GM19023 (cell line): Measurements from ENCODE around the gene CDADC1.

ENCODE experiments used
- ATAC-seq: cut with Tn5 transposase; IDR thresholded peaks from one replicate; pipeline ENCODE4 v1.9.1; 2021; ENCODE audit warnings: mild to moderate bottlenecking, moderate library complexity; ENCODE audit not compliant: unreplicated experiment

The CDADC1 gene

DNA sequence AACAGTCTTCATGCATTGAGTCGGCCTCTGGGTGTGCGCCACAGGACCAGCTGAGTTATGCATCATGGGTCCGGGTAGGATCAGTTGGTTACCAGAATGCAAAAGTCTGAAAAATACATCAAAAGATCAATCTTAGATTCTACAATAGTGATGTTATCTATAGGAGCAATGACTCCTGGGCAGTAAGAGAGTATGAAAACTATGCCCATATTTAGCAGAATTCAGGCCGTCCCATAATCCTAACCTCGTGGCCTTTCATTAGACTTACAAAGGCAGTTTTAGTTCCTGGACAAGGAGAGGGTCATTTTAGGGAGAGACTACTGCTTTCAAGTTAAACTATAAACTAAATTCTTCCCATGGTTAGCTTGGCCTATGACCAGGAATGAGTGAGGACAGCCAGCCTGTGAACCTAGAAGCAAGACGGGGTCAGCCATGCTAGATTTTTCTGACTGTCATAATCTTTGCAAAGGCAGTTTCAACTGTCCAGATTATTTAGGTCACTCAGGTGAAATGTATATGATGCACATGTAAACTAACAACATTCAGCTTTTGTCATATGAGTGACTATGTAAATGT lies 11.8 kb upstream of the CDADC1 start:
- no peak for ATAC-seq

DNA sequence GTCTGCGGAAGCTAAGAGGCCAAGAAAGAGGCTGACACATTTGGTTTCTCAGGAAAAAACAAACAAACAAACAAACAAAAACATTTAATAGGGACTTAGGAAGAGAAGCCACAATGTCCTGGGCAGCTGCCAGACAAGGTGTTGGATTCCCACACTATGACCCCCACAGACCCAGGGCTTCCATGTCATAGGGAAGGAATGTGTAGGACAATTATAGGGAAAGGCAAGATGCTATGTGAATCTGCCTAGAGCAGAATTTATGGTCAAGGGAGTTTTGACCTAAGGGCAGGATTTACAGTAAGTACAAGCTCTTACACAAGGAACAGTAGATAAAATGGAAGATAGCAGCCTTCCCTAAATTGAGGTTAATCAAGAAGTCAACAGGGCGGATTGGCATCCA lies 9.1 kb upstream of the CDADC1 start:
- no peak for ATAC-seq

DNA sequence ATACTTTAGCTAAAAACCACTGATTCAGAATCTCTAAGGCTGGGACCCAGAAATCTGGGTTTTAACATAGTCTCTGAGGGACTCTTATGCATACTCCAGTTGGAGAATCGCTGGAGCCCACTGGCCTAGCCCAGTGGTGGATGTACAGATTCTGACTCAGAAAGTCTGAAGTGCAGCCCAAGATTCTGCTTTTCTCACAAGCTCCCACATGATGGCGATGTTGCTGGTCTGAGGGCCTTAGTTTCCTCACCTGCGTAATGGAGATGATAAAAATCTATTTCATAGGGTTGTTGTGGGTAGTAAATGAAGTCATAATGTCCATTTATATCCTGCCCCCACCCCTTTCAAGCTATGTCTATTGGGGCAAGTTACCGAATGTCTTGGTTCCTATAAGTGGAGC lies 7.7 kb upstream of the CDADC1 start:
- peak; percentile 50 for ATAC-seq

DNA sequence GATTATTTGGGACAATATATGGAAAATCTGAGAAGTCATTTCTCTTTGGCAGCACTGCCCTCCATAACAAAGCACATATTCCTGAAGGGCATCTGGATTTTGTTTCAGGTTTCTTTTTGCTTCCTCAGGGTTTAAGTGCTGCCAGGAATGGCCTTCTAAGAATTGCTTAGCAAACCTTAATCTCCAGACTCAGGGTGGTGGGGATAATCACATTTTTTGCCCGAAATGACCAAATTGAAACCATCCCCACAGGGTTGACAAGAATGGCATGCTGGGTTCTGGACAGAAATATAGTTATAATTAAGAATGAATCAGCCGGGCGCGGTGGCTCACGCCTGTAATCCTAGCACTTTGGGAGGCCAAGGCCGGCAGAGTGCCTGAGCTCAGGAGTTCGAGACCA lies 6.4 kb upstream of the CDADC1 start:
- no peak for ATAC-seq

DNA sequence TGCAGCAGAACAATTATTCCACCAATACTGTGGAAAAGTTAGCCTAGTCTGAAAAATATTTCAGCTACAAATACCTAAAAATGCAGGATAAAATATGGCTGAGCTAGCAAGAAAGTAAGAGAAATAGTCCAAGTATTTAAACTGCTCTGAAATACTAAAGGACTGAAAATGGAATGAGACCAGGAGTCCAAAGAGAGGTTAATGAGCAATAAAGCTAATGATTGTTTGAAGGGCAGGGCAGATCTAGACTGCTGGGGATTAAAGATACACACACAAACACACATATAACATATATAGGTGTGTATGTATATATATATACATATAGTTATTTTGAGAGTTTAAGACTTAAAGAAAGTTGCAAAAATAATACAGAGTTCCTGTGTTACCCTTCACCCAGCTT lies 2.6 kb upstream of the CDADC1 start:
- ATAC-seq = no peak

DNA sequence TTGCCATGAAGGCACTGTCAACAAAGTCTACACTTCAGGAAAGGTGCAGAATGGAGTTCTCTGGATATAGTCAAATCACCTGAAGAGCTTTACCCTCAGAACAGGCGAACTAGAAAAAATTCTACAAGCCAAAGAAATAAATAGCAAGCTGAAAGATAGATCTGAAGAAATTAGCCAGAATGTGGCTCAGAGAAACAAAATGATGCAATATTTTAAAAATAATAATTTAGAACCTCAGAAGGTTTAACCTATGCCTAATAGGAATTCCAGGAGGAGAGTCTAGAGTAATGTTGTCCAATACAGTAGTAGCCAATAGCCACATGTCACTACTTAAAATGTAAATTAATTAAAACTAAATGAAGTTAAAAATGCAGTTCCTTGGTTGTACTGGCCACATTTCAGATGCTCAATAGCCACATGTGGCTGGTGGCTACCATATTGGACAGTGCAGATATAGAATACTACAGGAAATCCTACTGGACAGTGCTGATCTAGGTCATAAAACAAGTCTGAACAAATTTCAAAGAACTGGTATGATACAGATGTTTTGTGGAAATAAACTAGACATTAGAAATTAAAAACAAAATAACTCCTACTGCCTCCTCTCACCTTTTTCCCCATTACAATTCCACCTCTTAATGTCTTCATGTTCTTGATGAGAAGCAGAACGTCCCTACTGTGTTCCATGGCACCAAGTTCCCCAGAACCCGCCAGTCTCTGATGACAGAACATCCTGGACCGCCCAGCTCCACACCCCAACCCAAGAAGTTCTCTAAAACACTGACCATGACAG lies 679 bp upstream of the CDADC1 start:
- peak; percentile 45 for ATAC-seq

DNA sequence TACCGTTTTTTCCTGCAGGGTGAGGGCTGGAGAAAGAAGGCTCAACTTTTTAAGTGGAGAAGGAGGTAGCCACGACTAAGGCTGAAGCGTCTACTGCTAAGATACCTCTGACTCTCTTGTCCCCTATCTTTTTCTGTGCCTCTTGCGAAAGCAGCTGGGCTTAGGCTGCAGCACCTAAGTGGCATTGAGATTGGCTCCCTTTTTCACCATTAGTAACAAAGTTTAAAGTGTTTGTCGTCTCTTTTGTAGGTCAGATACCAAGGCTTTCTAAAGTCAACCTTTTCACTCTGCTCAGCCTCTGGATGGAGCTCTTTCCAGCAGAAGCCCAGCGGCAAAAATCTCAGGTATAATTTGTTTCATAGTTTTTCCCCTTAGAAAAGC lies 887 bp downstream of the CDADC1 start:
- ATAC-seq = no peak

DNA sequence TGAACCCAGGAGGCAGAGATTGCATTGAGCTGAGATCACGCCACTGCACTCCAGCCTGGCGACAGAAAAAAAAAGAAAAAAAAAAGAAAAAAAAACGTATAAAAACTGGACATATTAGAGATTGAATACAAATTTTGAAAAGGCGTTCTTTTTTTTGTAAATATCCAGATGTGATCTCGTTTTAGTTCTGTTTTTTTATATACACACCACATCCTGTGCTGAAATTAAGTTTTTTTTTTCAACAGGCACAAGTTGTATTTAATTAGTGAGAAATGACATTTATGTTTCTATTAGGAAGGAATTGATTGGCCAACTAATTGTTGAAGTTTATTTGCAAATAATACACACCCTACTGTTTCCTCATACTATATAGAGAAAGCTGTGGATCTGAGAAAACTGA lies 3.6 kb downstream of the CDADC1 start:
- ATAC-seq = no peak

DNA sequence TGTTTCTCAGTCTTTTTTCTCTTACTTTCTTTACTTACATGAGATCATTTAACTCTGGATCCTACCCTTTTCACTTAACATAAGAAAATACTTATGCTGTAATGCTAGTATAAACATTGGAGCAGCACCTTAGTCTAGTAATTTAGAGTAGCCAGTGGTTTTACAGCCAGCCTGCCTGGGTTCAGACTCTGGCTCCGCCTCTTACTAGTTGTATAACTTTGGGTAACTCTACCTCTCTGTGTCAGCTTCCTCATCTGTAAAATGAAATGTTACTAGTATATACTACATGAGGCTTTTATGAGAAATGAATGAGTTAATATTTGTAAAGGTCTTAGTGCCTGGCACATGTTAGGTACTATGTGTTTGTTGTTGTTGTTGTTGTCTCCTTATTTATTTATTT lies 5.6 kb downstream of the CDADC1 start:
- ATAC-seq = no peak

DNA sequence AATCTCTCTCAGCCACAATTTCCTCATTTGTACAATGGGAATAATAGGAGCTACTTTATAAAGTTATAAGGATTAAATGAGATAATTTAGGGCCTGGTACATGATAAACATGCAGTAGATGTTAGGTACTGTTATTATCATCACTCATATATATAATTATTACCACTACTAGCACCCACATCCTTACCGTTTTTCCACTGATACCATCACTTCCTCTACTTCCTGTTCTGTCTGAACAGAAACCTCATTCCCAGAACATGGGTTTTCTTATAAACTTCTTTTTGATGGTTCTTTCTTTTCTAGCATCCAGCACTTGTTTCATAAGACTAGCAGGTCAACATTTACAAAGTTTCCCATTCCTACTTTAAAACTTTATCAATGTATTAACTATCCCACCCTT lies 6.3 kb downstream of the CDADC1 start:
- no peak for ATAC-seq

DNA sequence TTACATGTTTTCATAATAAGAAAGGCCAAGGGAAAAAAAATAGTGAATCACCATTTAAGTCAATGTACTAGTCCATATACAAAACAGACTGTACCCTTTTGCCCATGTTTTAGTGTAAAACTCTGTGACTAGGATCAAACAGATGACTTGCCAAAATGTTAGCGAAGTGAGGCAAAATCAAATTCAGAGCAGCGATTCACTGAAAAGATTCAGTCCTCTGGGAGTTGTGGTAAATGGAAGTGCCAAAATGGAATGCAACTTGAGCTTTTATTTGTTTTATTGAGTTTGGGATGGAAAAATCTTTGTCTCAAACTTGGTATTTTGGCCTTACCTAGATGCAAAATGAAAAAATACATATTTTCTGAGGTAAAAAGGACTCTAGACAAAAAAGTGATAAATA lies 9.1 kb downstream of the CDADC1 start:
- no peak for ATAC-seq

DNA sequence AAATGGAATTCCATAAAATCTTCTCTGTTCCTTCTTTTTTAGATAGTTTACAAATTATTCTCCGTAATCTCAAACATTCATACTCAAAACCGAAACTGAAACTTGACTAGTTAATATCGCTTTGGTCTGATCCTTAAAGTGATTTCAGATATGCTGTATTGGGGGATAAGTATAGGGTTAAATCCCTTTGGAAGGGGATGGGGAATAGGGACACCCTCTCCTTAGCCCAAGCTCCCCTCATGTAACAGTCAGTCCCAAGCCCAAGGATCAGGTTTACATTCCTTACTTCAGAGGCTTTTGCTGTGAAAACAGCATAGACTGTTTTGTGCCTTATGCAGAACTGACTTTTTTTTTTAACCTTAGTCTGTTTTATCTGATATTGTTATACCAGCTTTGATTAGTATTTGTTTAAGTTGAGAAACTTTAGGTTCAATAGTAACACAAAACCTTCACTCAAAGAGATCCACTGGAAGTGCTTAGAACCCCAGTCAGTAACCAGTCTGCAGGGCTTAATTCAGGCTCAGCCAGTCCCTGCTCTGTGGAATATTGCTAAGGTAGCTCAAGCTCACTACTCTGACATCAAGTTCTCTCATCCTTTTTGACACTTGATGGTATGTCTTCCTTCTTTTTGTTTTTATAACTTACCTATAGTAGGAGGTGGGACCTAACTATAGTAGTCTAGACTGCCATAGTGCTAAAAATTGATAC lies 10.5 kb downstream of the CDADC1 start:
- ATAC-seq = no peak

DNA sequence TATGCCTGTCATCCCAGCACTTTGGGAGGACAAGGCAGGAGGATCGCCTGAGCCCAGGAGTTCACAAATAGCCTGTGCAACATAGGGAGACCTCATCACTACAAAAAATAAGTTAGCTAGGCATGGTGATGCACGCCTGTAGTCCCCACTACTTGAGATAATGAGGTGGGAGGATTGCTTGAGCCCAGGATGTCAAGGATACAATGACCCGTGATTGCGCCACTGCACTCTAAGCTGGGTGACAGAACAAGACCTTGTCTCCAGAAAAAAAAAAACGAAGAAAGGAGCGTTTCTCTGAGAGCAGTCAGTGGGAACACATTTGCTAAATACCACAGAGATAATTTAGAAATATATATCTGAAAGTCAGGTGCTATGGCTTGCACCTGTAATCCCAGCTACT lies 11.9 kb downstream of the CDADC1 start:
- no peak for ATAC-seq

DNA sequence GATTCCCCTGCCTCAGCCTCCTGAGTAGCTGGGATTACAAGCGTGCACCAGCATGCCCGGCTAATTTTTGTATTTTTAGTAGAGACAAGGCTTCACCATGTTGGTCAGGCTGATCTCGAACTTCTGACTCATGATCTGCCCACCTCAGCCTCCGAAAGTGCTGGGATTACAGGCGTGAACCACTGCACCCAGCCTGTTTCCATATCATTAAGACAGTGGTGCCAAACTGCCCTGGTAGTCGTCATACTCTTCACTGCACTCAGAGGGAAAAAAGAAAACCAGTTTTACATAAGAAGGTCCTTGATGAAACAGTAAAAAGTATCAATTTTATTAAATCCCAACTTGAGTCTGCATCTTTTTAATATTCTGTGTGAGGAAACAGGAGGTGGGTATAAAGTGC lies 14.9 kb downstream of the CDADC1 start:
- no peak for ATAC-seq

DNA sequence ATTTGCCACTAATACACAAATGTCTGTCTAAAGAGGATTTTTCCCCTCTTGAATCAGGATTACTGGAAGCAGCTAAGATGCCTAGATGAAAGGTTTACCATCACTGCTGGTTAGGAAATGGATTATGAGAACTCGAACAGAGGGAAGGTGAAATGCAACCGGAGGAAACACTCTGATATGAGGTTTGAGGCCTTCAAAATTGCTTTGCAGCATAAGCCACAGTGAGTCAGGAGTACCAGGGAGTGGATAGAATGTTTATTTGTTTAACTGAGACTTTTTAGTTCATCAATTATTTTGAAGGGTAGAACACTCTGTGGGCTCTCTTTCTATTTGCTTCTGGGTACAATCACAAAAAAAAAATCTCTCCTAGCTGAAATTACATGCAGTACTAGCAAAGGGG lies 18.1 kb downstream of the CDADC1 start:
- no peak for ATAC-seq

DNA sequence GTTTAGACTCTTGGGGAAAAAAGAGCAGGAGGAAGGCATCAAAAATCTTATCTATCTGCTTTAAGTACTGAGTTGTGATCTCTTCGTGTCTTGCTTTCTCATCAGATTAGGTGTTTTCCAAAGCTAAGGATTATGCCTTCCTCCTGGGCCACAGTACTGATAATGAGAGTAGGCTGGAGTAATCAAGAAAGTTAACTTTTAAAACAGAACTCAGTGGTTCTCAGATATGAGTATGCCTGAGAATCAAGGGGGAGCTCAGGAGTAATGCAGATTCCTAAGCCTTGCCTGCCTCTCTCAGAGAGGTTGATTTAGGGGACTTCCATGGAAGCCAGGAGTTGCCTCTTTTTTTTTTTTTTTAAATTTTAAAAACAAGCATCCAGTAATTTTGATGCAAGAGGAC lies 23.5 kb downstream of the CDADC1 start:
- ATAC-seq = no peak

DNA sequence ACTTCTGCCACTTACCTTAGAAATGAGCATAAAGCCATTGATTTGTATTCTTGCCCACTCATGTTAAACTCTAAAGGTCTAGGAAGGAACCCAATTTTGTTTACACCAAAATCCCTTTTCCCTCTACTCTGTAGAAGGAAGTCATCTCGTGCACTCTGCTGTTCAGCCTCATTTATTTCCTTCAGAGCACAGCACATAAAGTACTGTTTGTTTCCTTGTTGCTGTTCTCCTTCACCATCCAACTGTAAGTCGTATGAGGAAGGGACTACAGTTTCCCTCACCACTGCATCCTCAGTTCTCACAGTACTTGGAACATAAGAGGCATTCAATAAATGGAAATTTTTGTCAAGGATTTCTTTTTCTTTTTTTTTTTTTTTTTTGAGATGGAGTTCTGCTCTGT lies 24.6 kb downstream of the CDADC1 start:
- no peak for ATAC-seq

DNA sequence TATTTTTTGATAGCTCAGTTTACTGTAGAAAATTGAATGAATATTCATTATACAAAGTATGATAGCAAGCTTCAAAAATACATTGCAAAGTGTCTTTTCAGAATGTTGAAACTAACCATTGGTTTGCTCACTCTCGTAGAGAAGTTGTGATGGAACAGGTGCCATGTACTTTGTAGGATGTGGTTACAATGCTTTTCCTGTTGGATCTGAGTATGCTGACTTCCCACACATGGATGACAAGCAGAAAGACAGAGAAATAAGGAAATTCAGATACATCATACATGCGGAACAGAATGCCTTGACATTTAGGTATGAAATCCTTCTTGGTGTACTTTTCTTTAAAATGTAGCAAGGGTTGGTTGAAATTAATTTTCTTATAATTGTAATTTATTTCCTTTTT lies 30.5 kb downstream of the CDADC1 start:
- ATAC-seq = no peak

DNA sequence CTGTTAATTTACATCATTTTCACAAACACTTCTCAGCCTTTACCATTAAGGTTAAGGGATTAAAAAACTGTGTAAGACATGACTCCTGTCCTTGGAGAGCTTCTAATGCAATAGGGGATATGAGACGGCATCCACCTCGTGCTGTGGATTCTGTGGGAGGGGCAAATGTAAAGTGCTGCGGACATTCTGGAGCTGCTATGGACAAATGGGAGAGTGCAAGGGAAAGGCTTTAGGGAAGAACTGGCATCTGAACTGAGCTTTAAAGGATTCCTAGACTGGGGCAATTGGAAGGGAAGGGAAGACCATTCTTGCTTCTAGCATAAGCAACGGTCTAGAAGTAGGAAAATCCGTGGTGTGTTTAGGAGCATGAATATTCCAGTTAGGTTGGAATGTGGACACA lies 31.4 kb downstream of the CDADC1 start:
- no peak for ATAC-seq

DNA sequence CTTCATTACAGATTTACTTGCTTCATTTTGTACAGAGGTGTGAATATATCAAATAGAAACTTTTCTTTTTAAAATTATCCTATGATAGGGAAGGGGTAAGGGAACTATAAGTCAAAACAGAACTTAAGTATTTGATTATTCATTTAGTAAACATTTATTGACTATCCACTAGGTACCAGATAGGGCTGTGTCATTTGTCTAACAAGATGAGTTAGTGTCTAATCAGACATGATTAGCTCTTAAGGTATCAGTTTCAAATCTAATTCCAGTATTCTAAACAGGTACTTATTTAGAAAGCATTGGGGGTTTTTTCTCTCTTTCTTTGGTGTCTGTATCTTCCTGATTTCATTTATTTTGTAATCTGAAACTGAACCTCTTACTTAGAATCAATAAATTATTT lies 32.2 kb downstream of the CDADC1 start:
- ATAC-seq = no peak

DNA sequence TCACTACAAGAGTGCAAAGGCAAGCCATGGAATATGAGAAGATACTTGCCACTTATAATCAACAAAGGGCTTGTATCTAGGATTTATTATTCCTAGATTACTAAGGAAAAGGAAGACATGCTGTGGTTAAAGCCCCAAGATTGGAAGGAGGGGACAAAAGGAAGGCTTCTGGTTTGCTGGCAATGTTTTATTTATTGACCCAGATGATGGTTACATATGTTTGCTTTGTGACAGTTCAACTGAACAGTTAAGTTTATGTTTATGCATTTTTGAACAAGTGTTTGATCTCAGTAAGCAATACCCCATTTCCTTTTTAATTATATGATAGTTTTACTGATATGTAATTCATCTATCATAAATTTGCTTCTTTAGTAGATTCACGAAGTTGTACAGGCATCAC lies 40.3 kb downstream of the CDADC1 start:
- ATAC-seq = no peak

DNA sequence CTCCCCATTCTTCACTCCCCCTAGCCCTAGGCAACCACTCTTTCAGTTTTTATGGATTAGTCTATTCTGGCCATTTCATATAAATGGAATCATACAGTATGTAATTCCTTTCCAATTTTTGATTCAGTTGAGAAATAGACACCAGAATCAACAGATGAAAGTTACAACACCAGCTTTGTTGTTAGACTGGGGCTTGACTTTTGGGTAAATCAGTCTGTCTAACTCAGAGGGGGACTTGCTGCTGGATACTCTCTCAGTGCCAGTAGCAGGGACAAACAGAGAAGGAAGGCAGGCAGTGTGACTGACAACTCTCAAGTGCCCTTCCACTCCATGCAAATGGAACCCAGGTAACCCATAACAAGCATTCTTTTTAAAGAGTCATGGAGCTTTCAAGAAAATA lies 40.7 kb downstream of the CDADC1 start:
- no peak for ATAC-seq
